ENCODE results near the gene SEC16A. TPM values are rescaled to one million over a fixed set of nuclear protein-coding genes. Genes with fewer than 3 reads are reported as not detected.

Gene SEC16A
- total and polyA plus RNA-seq, 2 donors (not counting 3 experiments of a cell fraction or from before 2014, with no cell fraction given) = 34.5 to 80.6 TPM

DNA sequence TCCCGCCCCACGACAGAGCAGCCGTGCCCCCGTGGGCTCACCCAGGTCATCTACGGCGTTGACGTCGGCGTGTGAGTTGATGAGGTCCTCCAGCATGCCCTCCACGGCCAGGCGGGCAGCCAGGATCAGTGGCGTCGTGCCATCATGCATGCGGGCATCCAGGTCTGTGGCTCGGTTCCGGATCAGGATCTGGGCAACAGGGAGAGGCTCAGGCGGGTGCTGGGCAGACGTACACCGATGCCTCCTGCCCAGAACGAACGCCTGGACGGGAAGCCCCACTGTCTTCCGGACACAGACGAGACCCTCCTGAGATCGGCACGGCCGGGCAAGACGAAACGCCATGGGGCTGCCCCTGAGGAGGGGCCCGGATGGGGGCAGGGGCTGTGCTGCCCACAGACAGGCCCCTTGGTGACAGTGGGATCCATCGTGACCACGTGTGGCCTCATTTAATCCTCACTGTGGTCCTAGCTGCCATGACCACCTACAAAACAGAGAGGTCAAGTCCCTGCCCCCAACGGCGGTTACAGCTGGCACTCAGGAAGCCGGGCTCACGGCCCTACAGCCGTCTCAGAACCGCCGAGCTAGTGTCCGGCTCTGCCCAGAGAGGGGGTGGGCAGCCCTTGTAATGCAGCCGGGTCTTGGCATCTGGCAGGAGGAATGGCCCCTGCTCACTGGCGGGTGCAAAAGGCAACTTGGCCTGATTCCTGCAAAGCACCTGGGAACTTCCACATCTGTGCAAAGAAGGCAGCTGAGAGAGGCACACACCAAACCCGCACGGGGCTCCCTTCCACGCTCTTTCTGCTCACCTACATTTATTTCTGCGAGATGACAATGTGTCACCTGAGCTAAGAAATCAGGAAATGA is 16.5 kb upstream of the SEC16A start:
- H4K20me1 ChIP-seq (replicated peaks; ENCODE audit: control insufficient read depth, extremely low read depth, insufficient read depth, low read length) = peaks cover 2% of the 10 kb centered on the region
- POLR2A ChIA-PET = no interaction called here
- no peaks in the 10 kb centered on the region for H3K9me3 ChIP-seq (replicated peaks; ENCODE audit: control insufficient read depth, insufficient read depth, low read length)
- BruUV-seq (replicated peaks) = no TSS peak
- peaks cover 35 to 81% of the 10 kb centered on the region in 2 experiments for H3K36me3 ChIP-seq (ENCODE audit: control insufficient read depth in 2 of 2, extremely low read depth in 1 of 2, insufficient read depth in 2 of 2, low read length in 2 of 2)
- H3K9ac ChIP-seq (replicated peaks; ENCODE audit: extremely low read depth, insufficient read depth, low read length) = no peak overlapping the region
- H3K27me3 ChIP-seq (ENCODE audit: control insufficient read depth in 2 of 2, insufficient read depth in 2 of 2, low read length in 2 of 2) = no peaks in the 10 kb centered on the region
- TF ChIP-seq JUN (IDR thresholded peaks at IDR 0.05; ENCODE audit: borderline replicate concordance, insufficient read depth, insufficient read length, low read depth) (no peak), GATA2 (IDR thresholded peaks at IDR 0.05; ENCODE audit: insufficient read depth, insufficient read length, low read depth, low read length) (no peak), MAX (IDR thresholded peaks at IDR 0.05; ENCODE audit: insufficient read depth, insufficient read length) (no peak), FOS (IDR thresholded peaks at IDR 0.05; ENCODE audit: borderline replicate concordance, insufficient read depth, low read length) (no peak), POLR2A (IDR thresholded peaks at IDR 0.05; ENCODE audit: low read depth, low read length) (no peak), MYC (IDR thresholded peaks at IDR 0.05; ENCODE audit: low read depth, low read length) (no peak), POLR2AphosphoS5 (IDR thresholded peaks at IDR 0.05; ENCODE audit: insufficient read depth, low read depth, low read length) (no peak), EZH2 (IDR thresholded peaks at IDR 0.05; ENCODE audit: borderline replicate concordance, low read depth, low read length, severe bottlenecking) (no peak)
- TF ChIP-seq, protein P1, sequence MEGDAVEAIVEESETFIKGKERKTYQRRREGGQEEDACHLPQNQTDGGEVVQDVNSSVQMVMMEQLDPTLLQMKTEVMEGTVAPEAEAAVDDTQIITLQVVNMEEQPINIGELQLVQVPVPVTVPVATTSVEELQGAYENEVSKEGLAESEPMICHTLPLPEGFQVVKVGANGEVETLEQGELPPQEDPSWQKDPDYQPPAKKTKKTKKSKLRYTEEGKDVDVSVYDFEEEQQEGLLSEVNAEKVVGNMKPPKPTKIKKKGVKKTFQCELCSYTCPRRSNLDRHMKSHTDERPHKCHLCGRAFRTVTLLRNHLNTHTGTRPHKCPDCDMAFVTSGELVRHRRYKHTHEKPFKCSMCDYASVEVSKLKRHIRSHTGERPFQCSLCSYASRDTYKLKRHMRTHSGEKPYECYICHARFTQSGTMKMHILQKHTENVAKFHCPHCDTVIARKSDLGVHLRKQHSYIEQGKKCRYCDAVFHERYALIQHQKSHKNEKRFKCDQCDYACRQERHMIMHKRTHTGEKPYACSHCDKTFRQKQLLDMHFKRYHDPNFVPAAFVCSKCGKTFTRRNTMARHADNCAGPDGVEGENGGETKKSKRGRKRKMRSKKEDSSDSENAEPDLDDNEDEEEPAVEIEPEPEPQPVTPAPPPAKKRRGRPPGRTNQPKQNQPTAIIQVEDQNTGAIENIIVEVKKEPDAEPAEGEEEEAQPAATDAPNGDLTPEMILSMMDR (IDR thresholded peaks at IDR 0.05; ENCODE audit: extremely low read depth in 1 of 2, insufficient read depth in 1 of 2, low read depth in 1 of 2, low read length in 2 of 2) = no peak
- H3K4me3 ChIP-seq (replicated peaks in 1 of 3; ENCODE audit: insufficient read depth in 1 of 3, low read depth in 1 of 3, low read length in 3 of 3) = no peak overlapping the region
- H3K9me1 ChIP-seq (replicated peaks; ENCODE audit: control insufficient read depth, extremely low read depth, insufficient read depth, low read length) = no peaks in the 10 kb centered on the region
- FAIRE-seq (no peak), DNase-seq (ENCODE audit: low read depth, low spot score) (no peak)
- no peak overlapping the region for H3K4me2 ChIP-seq (ENCODE audit: insufficient read depth, low read length)
- dilution Hi-C loops (cut with MboI; ENCODE audit: extremely low pct_ligation_motif_present, low sequenced_read_pairs) (no loop called here), intact Hi-C loops (cut with micrococcal nuclease) (no loop called here)
- CTCF ChIA-PET = interaction anchor here (0.9 to 2.0 kb wide), 3 partner anchors 14 to 132 kb away, joined by 3 to 5 read pairs (median 3); no protein-coding TSS in a partner anchor
- no peaks in the 10 kb centered on the region for H3K4me1 ChIP-seq (ENCODE audit: control insufficient read depth, extremely low read depth, insufficient read depth, low read length)
- H3K79me2 ChIP-seq (ENCODE audit: control insufficient read depth, insufficient read depth, low read length) = peaks cover 7% of the 10 kb centered on the region
- no peak overlapping the region for H3K27ac ChIP-seq (ENCODE audit: insufficient read depth, low read depth, low read length)
- H2AFZ ChIP-seq (ENCODE audit: low read depth, low read length) = no peak overlapping the region

Data from endothelial cell of umbilical vein (primary cell).